ENCODE measurements around the gene ATG3.
A peak's percentile ranks its signal among the peaks of the same experiment; 100 is the strongest.
"Not testable (repeated sequence)": the region's sequence is repeated elsewhere in the genome, so short reads cannot be mapped to it uniquely, and the experiment has no call there.

Gene ATG3

DNA sequence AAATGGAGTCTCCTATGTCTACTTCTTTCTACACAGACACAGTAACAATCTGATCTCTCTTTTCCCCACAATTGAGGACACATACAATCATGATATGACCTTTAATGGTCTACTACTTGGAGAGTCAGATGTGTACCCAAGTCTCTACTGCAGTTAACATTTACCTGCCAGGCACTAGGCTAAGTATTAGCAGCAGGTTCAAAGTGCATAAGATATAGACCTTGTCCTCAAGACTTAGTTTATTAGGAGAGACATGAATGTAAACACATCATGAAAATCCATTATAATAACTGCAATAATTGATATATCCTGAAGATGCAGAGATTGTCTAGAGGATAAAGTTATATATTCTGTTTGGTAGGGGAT, 3.2 kb upstream of the ATG3 start:
- Histone ChIP-seq H4K91ac (ENCODE audit: low read depth, low read length, poor library complexity) (no peak overlapping the region), H3K14ac (ENCODE audit: low read length) (no peak overlapping the region), H2AK5ac (ENCODE audit: low read depth, low read length) (no peak overlapping the region), H3K9ac (ENCODE audit: low read depth, low read length, poor library complexity) (no peak overlapping the region), H3K27me3 (ENCODE audit: control insufficient read depth in 3 of 3, insufficient read depth in 3 of 3, low read depth in 1 of 3, low read length in 3 of 3) (no peaks in the 10 kb centered on the region), H3K18ac (ENCODE audit: low read length) (no peak overlapping the region), H2BK5ac (ENCODE audit: low read length) (no peak overlapping the region), H3K9me3 (replicated peaks in 1 of 2; ENCODE audit: control insufficient read depth in 2 of 2, insufficient read depth in 1 of 2, low read depth in 1 of 2, low read length in 2 of 2) (no peaks in the 10 kb centered on the region), H3K4me3 (ENCODE audit: low read length in 2 of 2) (no peak overlapping the region), H3K4ac (ENCODE audit: low read length) (no peak overlapping the region), H2BK120ac (ENCODE audit: low read depth, low read length) (no peak overlapping the region), H3K23ac (ENCODE audit: low read depth, low read length, poor library complexity) (no peak overlapping the region), H3K36me3 (replicated peaks in 1 of 2; ENCODE audit: control insufficient read depth in 2 of 2, insufficient read depth in 2 of 2, low read length in 2 of 2) (peaks cover 4 to 58% of the 10 kb centered on the region in 2 donors), H2BK12ac (ENCODE audit: low read length) (no peak overlapping the region), H3K27ac (replicated peaks; ENCODE audit: low read length) (no peak overlapping the region), H3K4me2 (ENCODE audit: insufficient read depth, low read length, poor library complexity, severe bottlenecking) (no peak overlapping the region), H3K4me1 (ENCODE audit: control insufficient read depth in 2 of 2, insufficient read depth in 1 of 2, low read depth in 1 of 2, low read length in 2 of 2) (peaks cover 0 to 4% of the 10 kb centered on the region in 2 donors), H3K79me1 (ENCODE audit: low read depth, low read length) (peaks cover 2% of the 10 kb centered on the region), H4K8ac (ENCODE audit: low read depth, low read length) (no peak overlapping the region), H2AFZ (ENCODE audit: low read length) (no peak overlapping the region), H2BK15ac (ENCODE audit: low read length) (no peak overlapping the region)
- DNase-seq (ENCODE audit: low spot score), result no peak

DNA sequence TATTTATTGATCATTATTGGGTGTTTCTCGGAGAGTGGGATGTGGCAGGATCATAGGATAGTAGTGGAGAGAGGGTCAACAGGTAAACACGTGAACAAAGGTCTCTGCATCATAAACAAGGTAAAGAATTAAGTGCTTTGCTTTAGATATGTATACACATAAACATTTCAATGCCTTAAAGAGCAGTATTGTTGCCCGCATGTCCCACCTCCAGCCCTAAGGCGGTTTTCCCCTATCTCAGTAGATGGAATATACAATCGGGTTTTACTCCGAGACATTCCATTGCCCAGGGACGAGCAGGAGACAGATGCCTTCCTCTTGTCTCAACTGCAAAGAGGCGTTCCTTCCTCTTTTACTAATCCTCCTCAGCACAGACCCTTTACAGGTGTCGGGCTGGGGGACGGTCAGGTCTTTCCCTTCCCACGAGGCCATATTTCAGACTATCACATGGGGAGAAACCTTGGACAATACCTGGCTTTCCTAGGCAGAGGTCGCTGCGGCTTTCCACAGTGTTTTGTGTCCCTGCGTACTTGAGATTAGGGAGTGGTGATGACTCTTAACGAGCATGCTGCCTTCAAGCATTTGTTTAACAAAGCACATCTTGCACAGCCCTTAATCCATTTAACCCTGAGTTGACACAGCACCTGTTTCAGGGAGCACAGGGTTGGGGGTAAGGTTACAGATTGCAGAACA, 2.6 kb upstream of the ATG3 start:
- H3K27me3 ChIP-seq (ENCODE audit: control insufficient read depth in 3 of 3, insufficient read depth in 3 of 3, low read depth in 1 of 3, low read length in 3 of 3); H4K91ac ChIP-seq (ENCODE audit: low read depth, low read length, poor library complexity); H3K9ac ChIP-seq (ENCODE audit: low read depth, low read length, poor library complexity); H3K23ac ChIP-seq (ENCODE audit: low read depth, low read length, poor library complexity); H2BK15ac ChIP-seq (ENCODE audit: low read length); H2BK12ac ChIP-seq (ENCODE audit: low read length); H3K4ac ChIP-seq (ENCODE audit: low read length); H3K4me2 ChIP-seq (ENCODE audit: insufficient read depth, low read length, poor library complexity, severe bottlenecking); H2AK5ac ChIP-seq (ENCODE audit: low read depth, low read length); DNase-seq (ENCODE audit: low spot score); H3K79me1 ChIP-seq (ENCODE audit: low read depth, low read length); H3K4me1 ChIP-seq (ENCODE audit: control insufficient read depth in 2 of 2, insufficient read depth in 1 of 2, low read depth in 1 of 2, low read length in 2 of 2); H2BK120ac ChIP-seq (ENCODE audit: low read depth, low read length); H2AFZ ChIP-seq (ENCODE audit: low read length); H2BK5ac ChIP-seq (ENCODE audit: low read length); H4K8ac ChIP-seq (ENCODE audit: low read depth, low read length); H3K4me3 ChIP-seq (ENCODE audit: low read length in 2 of 2); H3K14ac ChIP-seq (ENCODE audit: low read length); H3K18ac ChIP-seq (ENCODE audit: low read length); H3K27ac ChIP-seq (replicated peaks; ENCODE audit: low read length); H3K9me3 ChIP-seq (replicated peaks in 1 of 2; ENCODE audit: control insufficient read depth in 2 of 2, insufficient read depth in 1 of 2, low read depth in 1 of 2, low read length in 2 of 2): not testable (repeated sequence)
- no CpG with 5 or more reads among the region's 15 CpGs for WGBS, 2 donors (ENCODE audit: extremely low coverage in 2 of 2, insufficient read length in 2 of 2, insufficient replicate concordance in 1 of 2)
- peaks cover 4 to 53% of the 10 kb centered on the region in 2 donors for H3K36me3 ChIP-seq (replicated peaks in 1 of 2; ENCODE audit: control insufficient read depth in 2 of 2, insufficient read depth in 2 of 2, low read length in 2 of 2)

DNA sequence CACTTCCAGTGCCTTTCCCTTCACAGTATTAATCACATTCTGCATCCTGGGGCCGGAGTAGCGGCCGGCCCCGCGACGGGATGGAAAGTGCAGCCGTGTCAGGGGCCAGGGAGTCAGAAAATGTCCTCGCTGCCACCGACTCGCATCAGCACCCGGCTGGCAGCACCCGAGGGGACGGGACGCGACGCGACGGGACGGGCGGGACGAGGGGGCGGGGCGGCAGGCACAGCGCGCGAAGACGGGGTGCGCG, 353 bp downstream of the ATG3 start:
- no peak overlapping the region for H2BK120ac ChIP-seq (ENCODE audit: low read depth, low read length)
- H2AK5ac ChIP-seq (ENCODE audit: low read depth, low read length), result peak overlapping the region; percentile 46
- peaks cover 0 to 40% of the 10 kb centered on the region in 2 donors for H3K36me3 ChIP-seq (replicated peaks in 1 of 2; ENCODE audit: control insufficient read depth in 2 of 2, insufficient read depth in 2 of 2, low read length in 2 of 2)
- H3K9me3 ChIP-seq (replicated peaks in 1 of 2; ENCODE audit: control insufficient read depth in 2 of 2, insufficient read depth in 1 of 2, low read depth in 1 of 2, low read length in 2 of 2), result no peaks in the 10 kb centered on the region
- peak overlapping the region; percentile 85 for H2BK15ac ChIP-seq (ENCODE audit: low read length)
- H3K18ac ChIP-seq (ENCODE audit: low read length), result peak overlapping the region; percentile 96
- no peak for DNase-seq (ENCODE audit: low spot score)
- peak overlapping the region; percentile 97 for H2AFZ ChIP-seq (ENCODE audit: low read length)
- H3K27ac ChIP-seq (replicated peaks; ENCODE audit: low read length), result peak overlapping the region; percentile 81
- WGBS, 2 donors (ENCODE audit: extremely low coverage in 2 of 2, insufficient read length in 2 of 2, insufficient replicate concordance in 1 of 2), result no CpG with 5 or more reads among the region's 29 CpGs
- H4K91ac ChIP-seq (ENCODE audit: low read depth, low read length, poor library complexity), result no peak overlapping the region
- no peak overlapping the region for H3K4ac ChIP-seq (ENCODE audit: low read length)
- H2BK5ac ChIP-seq (ENCODE audit: low read length), result peak overlapping the region; percentile 27
- no peak overlapping the region for H3K14ac ChIP-seq (ENCODE audit: low read length)
- H2BK12ac ChIP-seq (ENCODE audit: low read length), result no peak overlapping the region
- H3K4me3 ChIP-seq (ENCODE audit: low read length in 2 of 2), result peak overlapping the region; percentile 83 to 96
- H3K9ac ChIP-seq (ENCODE audit: low read depth, low read length, poor library complexity), result peak overlapping the region; percentile 98
- H3K23ac ChIP-seq (ENCODE audit: low read depth, low read length, poor library complexity), result peak overlapping the region; percentile 93
- no peak overlapping the region for H4K8ac ChIP-seq (ENCODE audit: low read depth, low read length)
- H3K4me1 ChIP-seq (ENCODE audit: control insufficient read depth in 2 of 2, insufficient read depth in 1 of 2, low read depth in 1 of 2, low read length in 2 of 2), result peaks cover 0 to 11% of the 10 kb centered on the region in 2 donors
- peak overlapping the region; percentile 80 for H3K4me2 ChIP-seq (ENCODE audit: insufficient read depth, low read length, poor library complexity, severe bottlenecking)
- peaks cover 2% of the 10 kb centered on the region for H3K79me1 ChIP-seq (ENCODE audit: low read depth, low read length)
- no peaks in the 10 kb centered on the region for H3K27me3 ChIP-seq (ENCODE audit: control insufficient read depth in 3 of 3, insufficient read depth in 3 of 3, low read depth in 1 of 3, low read length in 3 of 3)

DNA sequence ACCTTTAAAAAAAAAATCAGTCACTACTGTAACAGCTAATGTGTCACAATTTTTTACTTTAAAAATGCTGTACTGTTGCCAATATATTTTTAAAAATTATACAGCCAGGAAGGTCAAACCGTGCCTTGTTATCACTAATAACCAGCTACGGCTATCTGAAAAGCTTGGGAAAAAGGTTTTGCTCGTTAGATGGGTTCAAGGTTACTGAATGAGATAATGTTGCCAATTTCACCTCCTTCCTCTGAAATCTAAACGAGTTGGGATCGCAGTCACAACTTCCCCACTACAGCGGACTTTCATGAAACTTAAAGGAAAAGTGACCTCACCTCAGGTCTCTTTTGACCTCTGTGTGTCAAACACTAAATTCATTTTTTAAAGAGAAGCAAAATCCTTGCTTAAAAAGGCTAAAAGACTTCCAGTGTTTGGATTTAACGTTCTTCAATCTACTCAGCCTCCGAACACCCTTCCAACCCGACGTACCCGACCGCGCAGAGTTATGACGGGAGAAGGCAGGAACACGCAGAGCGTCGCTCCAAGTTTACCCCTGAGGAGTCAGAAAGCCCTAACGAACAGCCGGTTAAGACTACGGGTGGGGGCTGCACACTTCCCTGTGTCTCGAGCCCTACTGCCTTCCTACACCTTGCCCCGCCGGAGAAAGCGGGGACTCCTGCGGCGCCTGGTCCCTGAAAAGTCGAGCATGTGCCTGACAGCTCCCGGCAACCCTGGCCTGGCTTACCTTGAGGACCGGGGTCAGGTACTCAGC, 860 bp downstream of the ATG3 start:
- Histone ChIP-seq H3K4me1 (ENCODE audit: control insufficient read depth in 2 of 2, insufficient read depth in 1 of 2, low read depth in 1 of 2, low read length in 2 of 2) (peaks cover 0 to 11% of the 10 kb centered on the region in 2 donors), H3K36me3 (replicated peaks in 1 of 2; ENCODE audit: control insufficient read depth in 2 of 2, insufficient read depth in 2 of 2, low read length in 2 of 2) (peaks cover 0 to 35% of the 10 kb centered on the region in 2 donors), H3K23ac (ENCODE audit: low read depth, low read length, poor library complexity) (no peak overlapping the region), H2AK5ac (ENCODE audit: low read depth, low read length) (no peak overlapping the region), H3K27ac (replicated peaks; ENCODE audit: low read length) (peak overlapping the region; percentile 81), H3K4me3 (ENCODE audit: low read length in 2 of 2) (peak overlapping the region; percentile 83 to 96), H2BK5ac (ENCODE audit: low read length) (peak overlapping the region; percentile 27), H4K91ac (ENCODE audit: low read depth, low read length, poor library complexity) (no peak overlapping the region), H3K9ac (ENCODE audit: low read depth, low read length, poor library complexity) (peak overlapping the region; percentile 98), H4K8ac (ENCODE audit: low read depth, low read length) (no peak overlapping the region), H2BK15ac (ENCODE audit: low read length) (no peak overlapping the region), H2BK12ac (ENCODE audit: low read length) (no peak overlapping the region), H3K79me1 (ENCODE audit: low read depth, low read length) (peaks cover 2% of the 10 kb centered on the region), H2AFZ (ENCODE audit: low read length) (peak overlapping the region; percentile 97), H3K9me3 (replicated peaks in 1 of 2; ENCODE audit: control insufficient read depth in 2 of 2, insufficient read depth in 1 of 2, low read depth in 1 of 2, low read length in 2 of 2) (peaks cover 0 to 1% of the 10 kb centered on the region in 2 donors), H3K4ac (ENCODE audit: low read length) (no peak overlapping the region), H2BK120ac (ENCODE audit: low read depth, low read length) (no peak overlapping the region), H3K18ac (ENCODE audit: low read length) (peak overlapping the region; percentile 96), H3K27me3 (ENCODE audit: control insufficient read depth in 3 of 3, insufficient read depth in 3 of 3, low read depth in 1 of 3, low read length in 3 of 3) (no peaks in the 10 kb centered on the region), H3K4me2 (ENCODE audit: insufficient read depth, low read length, poor library complexity, severe bottlenecking) (peak overlapping the region; percentile 80), H3K14ac (ENCODE audit: low read length) (peak overlapping the region; percentile 75)
- WGBS, 2 donors (ENCODE audit: extremely low coverage in 2 of 2, insufficient read length in 2 of 2, insufficient replicate concordance in 1 of 2), result no CpG with 5 or more reads among the region's 29 CpGs
- peak; percentile 56 for DNase-seq (ENCODE audit: low spot score)
